Measurements from ENCODE around the gene HAPLN3.

HAPLN3 gene

DNA sequence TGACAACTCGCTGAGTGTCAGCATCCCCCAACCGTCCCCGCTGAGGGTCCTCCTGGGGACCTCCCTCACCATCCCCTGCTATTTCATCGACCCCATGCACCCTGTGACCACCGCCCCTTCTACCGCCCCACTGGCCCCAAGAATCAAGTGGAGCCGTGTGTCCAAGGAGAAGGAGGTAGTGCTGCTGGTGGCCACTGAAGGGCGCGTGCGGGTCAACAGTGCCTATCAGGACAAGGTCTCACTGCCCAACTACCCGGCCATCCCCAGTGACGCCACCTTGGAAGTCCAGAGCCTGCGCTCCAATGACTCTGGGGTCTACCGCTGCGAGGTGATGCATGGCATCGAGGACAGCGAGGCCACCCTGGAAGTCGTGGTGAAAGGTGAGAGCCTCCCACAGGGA lies 56.7 kb downstream of the HAPLN3 start:
- no peak overlapping the region for H3K9ac ChIP-seq (ENCODE audit: low read length)
- H3K4me1 ChIP-seq (ENCODE audit: control insufficient read depth, insufficient read depth, low read length) = peaks cover 22% of the 10 kb centered on the region
- H3K9me3 ChIP-seq (ENCODE audit: control insufficient read depth, low read length) = no peaks in the 10 kb centered on the region
- no peak for DNase-seq (ENCODE audit: low read depth)
- H3K36me3 ChIP-seq (ENCODE audit: control insufficient read depth, insufficient read depth, low read length, severe bottlenecking) = no peaks in the 10 kb centered on the region
- no peak overlapping the region for H3K4me3 ChIP-seq (ENCODE audit: low read length)
- H3K27me3 ChIP-seq (replicated peaks; ENCODE audit: control insufficient read depth, insufficient read depth, low read length) = peaks cover 27% of the 10 kb centered on the region

DNA sequence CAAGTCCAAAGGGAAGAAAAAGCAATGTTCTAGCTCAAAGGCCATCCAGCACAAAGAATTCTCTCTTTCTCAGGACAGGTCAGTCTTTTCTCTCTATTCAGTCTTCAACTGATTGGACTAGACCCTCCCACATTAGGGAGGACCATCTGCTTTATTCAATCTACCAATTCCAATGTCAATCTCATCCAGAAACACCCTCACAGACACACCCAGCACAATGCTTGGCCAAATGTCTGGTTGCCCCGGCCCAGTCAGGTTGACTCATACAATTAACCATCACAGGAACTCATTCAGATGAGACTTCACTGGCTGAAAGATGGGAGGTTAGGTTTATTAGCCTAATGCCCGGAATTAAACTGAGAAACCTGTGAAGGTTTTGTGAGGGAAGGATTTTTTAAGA lies 59.7 kb downstream of the HAPLN3 start:
- Histone ChIP-seq H3K27me3 (replicated peaks; ENCODE audit: control insufficient read depth, insufficient read depth, low read length) (peaks cover 17% of the 10 kb centered on the region), H3K4me3 (ENCODE audit: low read length) (no peak overlapping the region), H3K9me3 (ENCODE audit: control insufficient read depth, low read length) (no peaks in the 10 kb centered on the region), H3K9ac (ENCODE audit: low read length) (no peak overlapping the region), H3K36me3 (ENCODE audit: control insufficient read depth, insufficient read depth, low read length, severe bottlenecking) (no peaks in the 10 kb centered on the region), H3K4me1 (ENCODE audit: control insufficient read depth, insufficient read depth, low read length) (peaks cover 23% of the 10 kb centered on the region)
- DNase-seq (ENCODE audit: low read depth) = peak; percentile 29

DNA sequence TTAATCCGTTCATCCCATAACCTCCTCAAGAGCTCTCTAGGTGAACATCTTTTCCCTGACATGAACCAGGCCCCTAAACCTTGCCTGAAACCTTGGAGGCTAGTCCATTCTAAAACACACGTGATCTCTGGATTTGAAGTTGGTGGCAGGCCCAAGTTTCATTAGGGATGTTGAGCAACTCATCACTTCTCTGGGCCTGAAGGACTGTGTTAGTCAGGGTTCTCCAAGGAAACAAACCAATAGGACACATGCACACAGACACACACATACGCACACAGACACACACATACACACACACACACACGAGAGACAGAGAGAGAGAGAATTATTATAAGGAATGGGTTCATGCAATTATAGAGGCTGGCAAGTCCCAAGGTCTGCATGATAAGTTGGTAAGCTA lies 60.2 kb downstream of the HAPLN3 start:
- no peaks in the 10 kb centered on the region for H3K9me3 ChIP-seq (ENCODE audit: control insufficient read depth, low read length)
- no peak for DNase-seq (ENCODE audit: low read depth)
- no peak overlapping the region for H3K4me3 ChIP-seq (ENCODE audit: low read length)
- H3K9ac ChIP-seq (ENCODE audit: low read length) = no peak overlapping the region
- H3K36me3 ChIP-seq (ENCODE audit: control insufficient read depth, insufficient read depth, low read length, severe bottlenecking) = no peaks in the 10 kb centered on the region
- H3K4me1 ChIP-seq (ENCODE audit: control insufficient read depth, insufficient read depth, low read length) = peaks cover 23% of the 10 kb centered on the region
- peaks cover 17% of the 10 kb centered on the region for H3K27me3 ChIP-seq (replicated peaks; ENCODE audit: control insufficient read depth, insufficient read depth, low read length)

DNA sequence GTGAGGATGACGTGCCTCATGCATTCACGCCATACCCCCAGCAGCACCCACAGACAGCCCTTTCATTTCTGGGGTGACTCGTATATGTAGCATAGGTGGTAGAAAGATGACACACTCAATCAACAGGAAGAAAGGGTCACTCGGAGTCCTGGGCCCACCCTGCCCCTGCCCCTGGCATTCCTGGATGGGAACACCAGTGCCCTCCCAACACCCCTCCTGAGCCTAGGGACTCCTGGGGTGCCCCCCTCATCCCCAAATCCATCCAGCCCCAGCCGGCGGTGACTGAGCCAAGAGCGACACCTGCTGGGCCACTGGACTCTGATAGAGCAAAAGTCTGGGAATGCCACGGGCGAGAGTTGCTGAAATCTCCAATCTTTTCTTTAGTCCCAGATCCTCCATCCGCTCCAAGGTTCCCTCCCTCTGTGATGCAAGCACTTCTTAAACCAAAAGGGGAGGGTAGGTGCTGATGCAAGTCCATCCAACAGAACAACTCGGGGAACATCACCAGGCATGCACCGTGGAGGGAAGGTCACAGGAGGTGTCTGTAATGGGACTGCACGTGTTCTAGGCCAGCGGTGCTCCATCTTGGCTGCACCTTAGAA lies 61.0 kb downstream of the HAPLN3 start:
- Histone ChIP-seq H3K36me3 (ENCODE audit: control insufficient read depth, insufficient read depth, low read length, severe bottlenecking) (no peaks in the 10 kb centered on the region), H3K4me1 (ENCODE audit: control insufficient read depth, insufficient read depth, low read length) (peaks cover 23% of the 10 kb centered on the region), H3K27me3 (replicated peaks; ENCODE audit: control insufficient read depth, insufficient read depth, low read length) (peaks cover 13% of the 10 kb centered on the region), H3K9me3 (ENCODE audit: control insufficient read depth, low read length) (no peaks in the 10 kb centered on the region), H3K9ac (ENCODE audit: low read length) (no peak overlapping the region), H3K4me3 (ENCODE audit: low read length) (no peak overlapping the region)
- DNase-seq (ENCODE audit: low read depth) = peak; percentile 71

DNA sequence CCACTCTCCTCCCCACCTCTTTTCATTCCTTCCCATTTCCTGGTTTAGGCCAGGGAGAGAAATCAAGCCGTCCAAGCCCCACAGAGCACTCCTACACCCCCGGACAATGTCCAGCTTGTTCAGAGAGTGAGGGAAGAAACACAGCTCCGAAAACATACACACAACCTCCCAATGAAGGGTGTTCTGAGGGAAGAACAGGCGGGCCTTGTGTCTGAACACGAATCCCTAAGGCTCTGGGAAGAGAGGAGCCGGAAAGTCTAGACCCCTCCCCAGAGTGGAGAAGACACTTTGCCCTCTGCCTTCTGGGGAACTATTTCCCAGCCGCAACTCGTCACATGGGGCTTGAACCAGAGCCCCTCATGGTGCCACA lies 61.6 kb downstream of the HAPLN3 start:
- DNase-seq (ENCODE audit: low read depth) = no peak
- H3K9ac ChIP-seq (ENCODE audit: low read length) = peak overlapping the region; percentile 37
- H3K36me3 ChIP-seq (ENCODE audit: control insufficient read depth, insufficient read depth, low read length, severe bottlenecking) = no peaks in the 10 kb centered on the region
- peaks cover 23% of the 10 kb centered on the region for H3K4me1 ChIP-seq (ENCODE audit: control insufficient read depth, insufficient read depth, low read length)
- H3K9me3 ChIP-seq (ENCODE audit: control insufficient read depth, low read length) = no peaks in the 10 kb centered on the region
- H3K27me3 ChIP-seq (replicated peaks; ENCODE audit: control insufficient read depth, insufficient read depth, low read length) = peaks cover 8% of the 10 kb centered on the region
- no peak overlapping the region for H3K4me3 ChIP-seq (ENCODE audit: low read length)

DNA sequence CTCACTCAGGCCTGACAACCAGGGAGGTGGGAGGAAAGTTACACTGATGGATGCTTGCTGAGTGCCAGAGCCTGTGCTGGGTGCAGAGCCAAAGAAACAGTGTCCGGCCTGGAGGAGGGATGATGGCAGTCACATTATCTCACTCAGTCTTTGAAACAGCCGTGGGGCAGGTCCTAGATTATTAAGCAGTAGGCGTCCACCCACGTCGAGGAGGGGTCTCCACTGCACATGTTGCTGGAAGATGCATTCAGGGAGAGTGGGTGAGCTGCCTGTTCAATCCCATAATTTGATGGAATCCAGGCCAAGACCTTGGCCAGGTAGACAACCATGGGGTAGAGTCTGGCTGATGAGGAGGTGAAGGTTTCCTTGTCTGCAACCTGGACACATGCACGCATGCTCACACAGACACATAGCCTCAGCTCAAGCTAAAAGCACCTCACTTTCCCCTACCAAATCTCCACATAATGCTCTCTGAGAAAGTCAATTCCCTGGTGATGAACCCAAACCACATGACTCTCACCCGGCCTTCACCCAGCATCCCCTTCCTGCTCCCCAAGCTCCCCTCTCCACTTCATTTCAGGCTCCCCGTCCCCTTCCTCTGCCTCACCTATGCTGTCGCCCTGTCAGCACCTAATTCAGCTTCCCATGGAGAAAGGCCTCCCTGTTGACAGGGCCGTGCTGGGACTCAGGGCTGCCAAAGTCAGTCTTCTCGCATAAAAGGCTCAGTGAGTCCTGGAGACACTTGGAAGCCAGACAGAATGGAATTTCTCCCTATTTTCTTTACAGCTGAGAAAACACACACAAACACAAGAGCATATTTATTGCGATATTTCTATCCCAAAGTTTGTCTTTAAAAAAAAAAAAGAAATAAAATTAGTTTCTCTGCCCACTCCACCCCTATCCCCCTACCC lies 62.3 kb downstream of the HAPLN3 start:
- Histone ChIP-seq H3K4me3 (ENCODE audit: low read length) (no peak overlapping the region), H3K9me3 (ENCODE audit: control insufficient read depth, low read length) (no peaks in the 10 kb centered on the region), H3K9ac (ENCODE audit: low read length) (peak overlapping the region; percentile 37), H3K4me1 (ENCODE audit: control insufficient read depth, insufficient read depth, low read length) (peaks cover 23% of the 10 kb centered on the region), H3K36me3 (ENCODE audit: control insufficient read depth, insufficient read depth, low read length, severe bottlenecking) (no peaks in the 10 kb centered on the region), H3K27me3 (replicated peaks; ENCODE audit: control insufficient read depth, insufficient read depth, low read length) (peaks cover 2% of the 10 kb centered on the region)
- DNase-seq (ENCODE audit: low read depth) = no peak

DNA sequence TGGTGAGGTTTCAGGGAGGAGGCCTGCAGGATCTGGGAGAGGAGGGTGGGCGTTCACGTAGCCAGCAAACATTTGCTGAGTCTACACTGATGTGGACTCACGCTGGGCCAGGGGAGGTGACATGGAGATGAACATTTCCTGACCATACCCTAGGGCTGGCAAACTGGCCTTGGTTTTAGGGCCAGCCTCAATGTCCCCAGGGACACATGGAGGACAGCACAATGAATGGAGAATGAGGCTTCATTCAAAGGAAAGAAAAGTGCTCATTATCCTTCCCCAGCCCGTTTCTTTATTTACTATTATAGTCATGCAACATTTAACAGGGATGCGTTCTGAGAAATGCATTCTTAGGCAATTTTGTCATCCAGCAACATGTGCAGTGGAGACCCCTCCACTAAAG lies 65.3 kb downstream of the HAPLN3 start:
- H3K27me3 ChIP-seq (replicated peaks; ENCODE audit: control insufficient read depth, insufficient read depth, low read length) = peaks cover 12% of the 10 kb centered on the region
- no peak for DNase-seq (ENCODE audit: low read depth)

DNA sequence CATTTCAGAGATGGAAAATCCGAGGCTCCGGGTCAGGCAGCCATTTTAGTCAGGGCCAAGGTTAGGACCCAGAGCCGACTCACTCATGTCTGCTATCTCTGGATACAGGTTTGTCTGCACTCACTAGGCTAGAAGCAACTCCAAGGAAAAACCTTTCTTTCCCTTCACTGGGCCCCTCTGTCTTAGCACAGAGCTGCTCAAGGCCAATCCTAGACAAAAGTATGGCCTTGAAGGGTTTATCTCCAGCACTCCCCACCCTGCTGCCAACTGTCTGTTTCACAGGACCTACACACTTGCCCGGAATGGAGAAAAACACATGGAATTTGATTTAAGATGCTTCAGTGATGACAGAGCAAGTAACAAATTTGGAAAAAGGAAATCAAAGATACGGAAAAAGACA lies 66.6 kb downstream of the HAPLN3 start:
- no peaks in the 10 kb centered on the region for H3K9me3 ChIP-seq (ENCODE audit: control insufficient read depth, low read length)
- peaks cover 2% of the 10 kb centered on the region for H3K4me1 ChIP-seq (ENCODE audit: control insufficient read depth, insufficient read depth, low read length)
- no peak overlapping the region for H3K4me3 ChIP-seq (ENCODE audit: low read length)
- peak; percentile 25 for DNase-seq (ENCODE audit: low read depth)
- H3K27me3 ChIP-seq (replicated peaks; ENCODE audit: control insufficient read depth, insufficient read depth, low read length) = peaks cover 13% of the 10 kb centered on the region
- no peaks in the 10 kb centered on the region for H3K36me3 ChIP-seq (ENCODE audit: control insufficient read depth, insufficient read depth, low read length, severe bottlenecking)
- H3K9ac ChIP-seq (ENCODE audit: low read length) = no peak overlapping the region

More for the DNA sequence above, 65.3 kb downstream of the HAPLN3 start:
- no peak overlapping the region for H3K4me3 ChIP-seq (ENCODE audit: low read length)
- no peaks in the 10 kb centered on the region for H3K9me3 ChIP-seq (ENCODE audit: control insufficient read depth, low read length)
- H3K36me3 ChIP-seq (ENCODE audit: control insufficient read depth, insufficient read depth, low read length, severe bottlenecking) = no peaks in the 10 kb centered on the region
- no peak overlapping the region for H3K9ac ChIP-seq (ENCODE audit: low read length)
- H3K4me1 ChIP-seq (ENCODE audit: control insufficient read depth, insufficient read depth, low read length) = peaks cover 12% of the 10 kb centered on the region
